ENCODE results near the gene GAS2. TPM values are rescaled to one million over a fixed set of nuclear protein-coding genes. Genes with fewer than 3 reads are reported as not detected.
"Not testable (repeated sequence)": the region's sequence is repeated elsewhere in the genome, so short reads cannot be mapped to it uniquely, and the experiment has no call there.

Gene GAS2
- total and polyA plus RNA-seq, 11 donors, result 2.7 to 23.0 (median 10.8) TPM

GRCh38 chr11:22641559-22641958 is 24.9 kb upstream of the GAS2 start:
- TF ChIP-seq POLR2A (IDR thresholded peaks at IDR 0.05) (no peak), CTCF (IDR thresholded peaks at IDR 0.05) (no peak)
- H3K27ac ChIP-seq, result no peak overlapping the region
- intact Hi-C loops (cut with DNase I), result no loop called here
- ATAC-seq (no peak), DNase-seq (no peak)
- H3K9me3 ChIP-seq, result no peaks in the 10 kb centered on the region
- H3K4me1 ChIP-seq, result no peaks in the 10 kb centered on the region
- no peak overlapping the region for H3K4me3 ChIP-seq
- no peaks in the 10 kb centered on the region for H3K36me3 ChIP-seq
- no peaks in the 10 kb centered on the region for H3K27me3 ChIP-seq

- not testable (repeated sequence) for H3K9me3 ChIP-seq, H3K4me3 ChIP-seq, H3K4me1 ChIP-seq, DNase-seq, H3K27ac ChIP-seq, H3K27me3 ChIP-seq, H3K36me3 ChIP-seq, ATAC-seq
- WGBS, 4 donors, result 82 to 91% (median 86%) methylated on average over 14 to 15 of the region's 15 CpGs
- intact Hi-C loops (cut with DNase I), result loop anchor here in 1 of 10 donors (10.0 kb wide), 1 partner anchor 58 kb away; no protein-coding TSS in a partner anchor
Measured at GRCh38 chr11:22652346-22652745, 14.1 kb upstream of the GAS2 start.

- no peak for TF ChIP-seq CTCF (IDR thresholded peaks at IDR 0.05)
- no peak for TF ChIP-seq POLR2A (IDR thresholded peaks at IDR 0.05)
- DNase-seq (no peak), ATAC-seq (no peak)
- Histone ChIP-seq H3K27ac (no peak overlapping the region), H3K36me3 (no peaks in the 10 kb centered on the region), H3K4me1 (no peaks in the 10 kb centered on the region), H3K4me3 (no peak overlapping the region), H3K27me3 (no peaks in the 10 kb centered on the region), H3K9me3 (no peaks in the 10 kb centered on the region)
- intact Hi-C loops (cut with DNase I), result loop anchor here in 1 of 10 donors (10.0 kb wide), 1 partner anchor 61 kb away; no protein-coding TSS in a partner anchor
Measured at GRCh38 chr11:22656130-22656529, 10.3 kb upstream of the GAS2 start.

GRCh38 chr11:22657101-22657694 is 9.2 kb upstream of the GAS2 start:
- no peak for TF ChIP-seq CTCF (IDR thresholded peaks at IDR 0.05)
- DNase-seq, result no peak
- no peak for ATAC-seq
- Histone ChIP-seq H3K27ac (no peak overlapping the region), H3K27me3 (no peaks in the 10 kb centered on the region), H3K36me3 (no peaks in the 10 kb centered on the region), H3K9me3 (no peaks in the 10 kb centered on the region), H3K4me3 (no peak overlapping the region), H3K4me1 (no peaks in the 10 kb centered on the region)
- 52 to 63% (median 57%) methylated on average over 1 of the region's 1 CpG for WGBS, 4 donors
- intact Hi-C loops (cut with DNase I), result loop anchor here in 1 of 10 donors (10.0 kb wide), 1 partner anchor 62 kb away; no protein-coding TSS in a partner anchor

- WGBS, 4 donors, result 88 to 97% (median 92%) methylated on average over 1 of the region's 1 CpG
- Histone ChIP-seq H3K27me3 (no peaks in the 10 kb centered on the region), H3K4me1 (no peaks in the 10 kb centered on the region), H3K36me3 (no peaks in the 10 kb centered on the region), H3K4me3 (no peak overlapping the region), H3K9me3 (no peaks in the 10 kb centered on the region), H3K27ac (no peak overlapping the region)
- intact Hi-C loops (cut with DNase I), result loop anchor here in 2 of 10 donors (10.0 kb wide), 2 partner anchors 65 kb away; no protein-coding TSS in a partner anchor
- TF ChIP-seq CTCF (IDR thresholded peaks at IDR 0.05) (no peak), POLR2A (IDR thresholded peaks at IDR 0.05) (no peak)
- ATAC-seq (no peak), DNase-seq (no peak)
Measured at GRCh38 chr11:22659783-22660182, 6.6 kb upstream of the GAS2 start.
